GM19438 (cell line): Measurements from ENCODE around the gene FUT7.

ENCODE experiments used
- ATAC-seq: cut with Tn5 transposase; IDR thresholded peaks from one replicate; pipeline ENCODE4 v1.9.1; 2021; ENCODE audit warnings: low read depth; ENCODE audit not compliant: unreplicated experiment

Gene FUT7

GRCh38 chr9:136990242-136990911 lies 41.5 kb downstream of the FUT7 start:
- no peak for ATAC-seq

GRCh38 chr9:136988872-136989271 lies 43.0 kb downstream of the FUT7 start:
- ATAC-seq, result no peak

- ATAC-seq, result no peak
Observed at GRCh38 chr9:136985853-136986252, 46.0 kb downstream of the FUT7 start.

- no peak for ATAC-seq
Observed at GRCh38 chr9:136985027-136985602, 46.8 kb downstream of the FUT7 start.

- ATAC-seq, result no peak
Observed at GRCh38 chr9:136984464-136985026, 47.3 kb downstream of the FUT7 start.

GRCh38 chr9:136983656-136984314 lies 48.1 kb downstream of the FUT7 start:
- no peak for ATAC-seq

GRCh38 chr9:136983167-136983566 lies 48.7 kb downstream of the FUT7 start:
- ATAC-seq, result no peak

GRCh38 chr9:136982232-136983051 lies 49.4 kb downstream of the FUT7 start, which contains the start of gene LCNL1:
LCNL1 (plus strand) TSS chr9:136982993; CDS start chr9:136983587, 594 bp downstream.
- no peak for ATAC-seq

GRCh38 chr9:136981588-136982231 lies 50.2 kb downstream of the FUT7 start:
- ATAC-seq, result no peak

- ATAC-seq, result no peak
Observed at GRCh38 chr9:136980669-136981478, 51.0 kb downstream of the FUT7 start.
